GM21367 (cell line): ENCODE data around the gene PSMD13.
"Not testable (repeated sequence)": the region's sequence is repeated elsewhere in the genome, so short reads cannot be mapped to it uniquely, and the experiment has no call there.

ENCODE experiments used
- ATAC-seq: cut with Tn5 transposase; IDR thresholded peaks from one replicate; pipeline ENCODE4 v1.9.1; 2021; ENCODE audit not compliant: unreplicated experiment

PSMD13 gene

DNA sequence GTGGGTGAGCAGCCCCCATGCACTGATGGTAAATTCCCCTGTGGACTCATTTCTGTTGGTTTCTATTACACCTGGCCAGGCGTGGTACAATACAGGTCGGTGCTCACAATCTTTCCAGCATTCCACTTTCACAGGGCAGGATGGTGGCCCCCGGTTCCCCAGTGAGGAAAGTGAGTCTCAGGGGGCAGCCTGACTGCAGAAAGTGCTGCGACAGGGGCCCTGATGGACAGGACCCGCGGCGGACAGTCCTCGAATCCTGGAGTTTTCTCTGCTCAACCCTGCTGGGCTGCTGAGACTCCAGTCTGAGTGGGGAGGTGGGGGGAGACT is 49.1 kb downstream of the PSMD13 start:
- no peak for ATAC-seq

DNA sequence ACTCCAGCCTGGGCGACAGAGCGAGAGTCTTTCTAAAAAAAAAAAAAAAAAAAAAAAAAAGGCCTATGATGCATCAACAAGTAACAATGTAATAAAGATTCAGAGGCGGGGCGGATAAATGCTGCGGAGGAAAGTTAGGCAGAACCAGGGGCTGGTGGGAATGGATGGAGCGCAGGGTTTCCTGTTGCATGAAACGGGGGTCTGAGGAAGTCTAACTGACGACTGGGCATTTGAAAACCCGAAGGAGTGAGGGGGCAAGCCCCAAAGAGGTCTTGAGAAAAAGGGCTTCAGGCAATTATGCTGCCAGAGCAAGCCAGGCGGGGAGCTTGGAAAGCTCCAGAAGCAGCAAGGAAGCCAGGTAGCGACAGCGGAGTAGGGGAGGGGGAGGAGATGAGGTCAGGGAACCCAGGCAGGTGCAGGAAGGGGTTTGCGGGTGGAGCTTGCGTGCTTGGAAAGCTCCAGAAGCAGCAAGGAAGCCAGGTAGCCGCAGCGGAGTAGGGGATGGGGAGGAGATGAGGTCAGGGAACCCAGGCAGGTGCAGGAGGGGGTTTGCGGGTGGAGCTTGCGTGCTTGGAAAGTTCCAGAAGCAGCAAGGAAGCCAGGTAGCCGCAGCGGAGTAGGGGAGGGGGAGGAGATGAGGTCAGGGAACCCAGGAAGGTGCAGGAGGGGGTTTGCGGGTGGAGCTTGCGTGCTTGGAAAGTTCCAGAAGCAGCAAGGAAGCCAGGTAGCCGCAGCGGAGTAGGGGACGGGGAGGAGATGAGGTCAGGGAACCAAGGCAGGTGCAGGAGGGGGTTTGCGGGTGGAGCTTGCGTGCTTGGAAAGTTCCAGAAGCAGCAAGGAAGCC is 50.4 kb downstream of the PSMD13 start:
- not testable (repeated sequence) for ATAC-seq

DNA sequence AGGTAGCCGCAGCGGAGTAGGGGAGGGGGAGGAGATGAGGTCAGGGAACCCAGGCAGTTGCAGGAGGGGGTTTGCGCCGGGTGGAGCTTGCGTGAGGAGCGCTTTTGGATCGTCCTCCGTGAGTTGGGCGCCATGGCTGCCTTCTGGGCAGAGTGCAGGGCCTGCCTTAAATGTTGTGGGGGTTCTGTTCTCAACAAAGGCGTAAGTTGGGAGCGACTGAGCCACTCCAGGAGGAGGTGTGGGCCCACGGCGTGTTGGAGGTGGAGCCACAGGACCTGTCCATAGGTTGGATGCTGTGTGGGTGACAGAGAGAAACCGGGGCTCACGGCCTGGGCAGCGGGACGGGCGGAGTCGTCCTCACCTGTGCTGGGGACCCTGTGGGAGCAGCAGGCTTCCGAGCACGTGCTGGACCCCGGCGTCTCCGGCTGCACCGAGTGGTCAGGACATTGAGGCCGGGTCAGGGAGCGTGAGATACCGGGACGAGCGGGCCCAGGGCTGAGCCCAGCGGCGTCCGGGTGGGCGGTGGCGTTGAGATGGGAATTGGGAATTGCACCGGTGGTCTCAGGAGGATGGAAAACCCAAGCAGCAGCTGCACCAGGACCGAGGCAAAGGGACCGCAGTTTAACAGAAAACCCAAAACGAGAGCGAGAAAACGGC is 51.2 kb downstream of the PSMD13 start:
- ATAC-seq = no peak

DNA sequence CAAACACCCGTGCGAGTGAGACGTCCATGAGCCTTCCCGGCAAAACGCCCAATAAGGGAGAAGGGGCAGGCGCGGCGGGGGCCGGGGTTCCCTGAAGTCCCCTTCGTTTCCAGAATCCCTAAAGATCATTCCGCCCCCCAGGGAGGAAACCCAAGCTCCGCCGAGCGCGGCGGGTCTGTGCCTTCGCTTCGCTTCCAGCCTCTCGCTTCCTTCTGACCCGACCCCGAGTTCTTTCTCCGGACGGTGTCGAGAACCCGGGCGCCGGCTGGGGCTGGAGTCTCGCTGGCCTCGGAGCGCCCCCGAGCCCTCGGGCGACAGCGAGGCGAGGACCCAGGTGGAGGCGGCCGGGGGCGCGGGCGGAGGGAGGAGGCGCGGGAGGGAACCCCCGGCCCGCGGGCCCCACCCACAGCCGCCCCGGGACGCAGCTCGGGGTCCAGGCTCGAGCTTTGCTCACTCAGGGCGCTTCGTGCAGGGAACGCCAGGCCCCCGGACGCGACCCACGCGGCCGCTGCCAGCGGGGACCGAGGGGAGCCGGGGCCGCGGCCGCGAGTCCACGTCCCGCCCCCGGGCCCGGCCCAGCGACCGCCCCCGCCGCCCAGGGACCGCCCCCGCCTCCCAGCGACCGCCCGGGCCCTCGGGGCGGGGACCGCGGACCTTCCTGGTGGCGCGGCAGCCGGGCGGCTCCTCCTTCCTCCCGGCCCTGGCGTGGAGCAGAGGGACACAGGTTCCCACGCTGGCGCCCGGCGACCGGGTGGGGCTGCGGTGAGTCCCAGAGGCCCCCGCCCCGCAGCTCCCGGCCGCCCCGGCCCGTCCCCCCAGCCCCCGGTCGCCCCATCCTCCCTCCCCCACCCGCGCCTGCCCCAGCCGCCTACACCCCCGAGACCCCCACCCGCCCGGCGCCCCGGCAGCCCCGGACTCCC is 52.0 kb downstream of the PSMD13 start, which contains the start of gene PGGHG:
PGGHG (plus strand) TSS at position 649 of the 920 bp plus-strand sequence. CDS start 691 bp downstream, outside the sequence.
- peak; percentile 59 for ATAC-seq

DNA sequence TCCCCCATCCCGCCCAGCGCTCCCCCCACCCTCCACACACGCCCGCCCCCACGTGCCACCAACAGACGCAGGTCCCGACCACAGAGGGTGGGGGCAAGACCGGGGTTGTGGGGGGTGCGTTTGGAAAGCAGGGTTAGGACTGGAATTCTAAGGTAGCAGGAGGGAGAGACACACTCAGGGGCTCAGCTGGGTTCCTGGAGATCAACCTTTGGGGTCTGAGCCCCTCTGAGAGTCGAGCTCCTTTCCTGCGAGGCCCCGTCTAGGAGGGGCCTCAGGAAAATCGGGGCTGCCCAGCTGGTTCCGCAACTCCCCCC is 52.6 kb downstream of the PSMD13 start:
- ATAC-seq = no peak

DNA sequence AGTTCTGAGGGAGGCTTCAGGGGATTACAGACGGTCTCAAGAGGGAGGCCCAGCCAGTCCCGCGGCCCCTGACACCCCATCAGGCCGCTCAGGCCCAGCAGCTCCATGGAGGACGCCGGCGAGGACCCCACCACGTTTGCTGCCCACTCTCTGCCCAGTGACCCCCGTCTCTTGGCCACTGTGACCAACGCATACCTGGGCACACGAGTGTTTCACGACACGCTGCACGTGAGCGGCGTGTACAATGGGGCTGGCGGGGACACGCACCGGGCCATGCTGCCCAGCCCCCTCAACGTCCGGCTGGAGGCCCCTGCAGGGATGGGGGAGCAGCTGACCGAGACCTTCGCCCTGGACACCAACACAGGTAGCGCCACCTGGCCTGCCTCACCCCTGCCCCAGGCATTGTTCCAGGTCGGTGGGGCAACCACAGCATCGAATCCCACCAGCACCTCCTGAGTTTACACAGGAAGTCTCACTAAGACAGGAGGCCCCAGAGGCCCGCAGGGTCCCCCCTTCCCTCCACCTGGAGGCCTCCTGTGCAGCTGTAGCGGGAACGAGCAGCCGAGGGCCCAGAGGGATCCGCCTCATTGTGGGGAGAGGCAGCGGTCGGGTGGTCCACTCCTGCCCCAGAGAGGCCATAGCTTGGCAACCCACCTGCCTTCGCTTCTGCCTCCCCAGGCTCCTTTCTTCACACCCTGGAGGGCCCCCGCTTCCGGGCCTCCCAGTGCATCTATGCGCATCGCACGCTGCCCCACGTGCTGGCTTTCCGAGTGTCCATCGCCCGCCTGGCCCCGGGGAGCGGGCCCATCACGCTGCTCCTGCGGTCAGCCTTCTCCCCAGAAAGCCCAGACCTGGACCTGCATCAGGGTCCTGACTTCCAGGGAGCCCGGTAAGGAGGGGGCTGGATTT is 53.2 kb downstream of the PSMD13 start:
- no peak for ATAC-seq

DNA sequence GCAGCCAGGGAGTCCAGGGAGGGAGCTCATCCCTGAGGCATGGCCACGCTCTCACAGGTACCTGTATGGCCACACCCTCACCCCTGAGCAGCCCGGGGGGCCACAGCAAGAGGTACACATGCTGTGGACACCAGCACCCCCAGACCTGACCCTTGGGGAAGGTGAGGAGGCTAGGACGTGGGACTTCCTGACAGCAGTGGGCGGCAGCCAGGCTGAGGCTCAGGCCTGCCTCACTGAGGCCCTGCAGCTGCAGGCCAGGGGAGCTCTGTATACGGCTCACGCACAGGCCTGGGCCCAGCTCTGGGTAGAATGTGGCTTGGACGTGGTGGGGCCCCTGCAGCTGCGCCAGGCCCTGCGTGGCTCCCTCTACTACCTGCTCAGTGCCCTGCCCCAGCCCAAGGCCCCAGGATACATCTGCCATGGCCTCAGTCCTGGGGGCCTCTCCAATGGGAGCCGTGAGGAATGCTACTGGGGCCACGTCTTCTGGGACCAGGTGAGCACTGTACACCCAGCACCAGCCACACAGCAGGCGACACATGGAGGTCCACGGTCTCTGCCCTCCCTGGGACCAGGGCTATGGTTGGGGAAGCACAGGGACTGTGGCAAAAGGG is 54.0 kb downstream of the PSMD13 start:
- ATAC-seq = no peak

DNA sequence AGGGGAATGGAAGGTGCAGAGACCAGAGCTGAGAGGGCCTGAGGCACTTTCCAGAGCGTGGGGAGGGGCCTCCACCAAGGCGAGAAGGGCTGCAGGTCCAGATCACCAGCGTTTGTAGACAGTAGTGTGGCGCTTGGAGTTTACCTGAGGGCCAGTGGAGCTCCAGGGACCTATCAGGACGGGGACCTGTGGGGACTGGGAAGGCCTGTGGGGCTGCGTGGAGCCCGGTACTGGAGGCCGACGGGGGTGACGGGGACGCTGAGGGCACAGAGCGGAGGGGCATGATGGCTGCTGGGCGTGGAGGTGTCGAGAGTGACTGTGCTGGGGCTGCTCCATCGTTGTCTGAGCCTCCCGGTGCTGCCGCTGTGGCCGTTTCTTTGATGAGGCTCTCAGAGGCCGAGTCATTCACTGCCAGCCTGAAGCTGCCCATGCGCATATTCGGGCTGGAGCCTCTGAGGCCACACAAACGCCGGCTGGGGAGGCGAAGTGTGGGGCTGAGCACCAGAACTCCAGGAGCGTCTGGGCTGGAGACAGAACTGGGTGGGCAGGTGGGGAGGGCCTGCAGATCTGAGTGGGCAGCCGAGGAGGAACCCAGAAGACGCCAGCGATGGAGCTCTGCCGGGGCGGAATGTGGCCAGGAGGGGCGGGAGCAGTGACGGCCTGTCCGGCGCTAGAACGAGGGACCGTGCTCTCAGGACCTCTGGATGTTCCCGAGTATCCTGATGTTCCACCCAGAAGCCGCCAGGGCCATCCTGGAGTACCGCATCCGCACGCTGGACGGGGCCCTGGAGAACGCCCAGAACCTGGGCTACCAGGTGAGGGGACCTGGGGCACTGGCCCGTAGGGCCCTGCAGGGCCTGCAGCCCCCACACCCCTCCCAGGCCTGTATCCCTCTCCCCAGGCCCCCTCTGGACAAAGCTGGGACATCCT is 54.8 kb downstream of the PSMD13 start:
- no peak for ATAC-seq

DNA sequence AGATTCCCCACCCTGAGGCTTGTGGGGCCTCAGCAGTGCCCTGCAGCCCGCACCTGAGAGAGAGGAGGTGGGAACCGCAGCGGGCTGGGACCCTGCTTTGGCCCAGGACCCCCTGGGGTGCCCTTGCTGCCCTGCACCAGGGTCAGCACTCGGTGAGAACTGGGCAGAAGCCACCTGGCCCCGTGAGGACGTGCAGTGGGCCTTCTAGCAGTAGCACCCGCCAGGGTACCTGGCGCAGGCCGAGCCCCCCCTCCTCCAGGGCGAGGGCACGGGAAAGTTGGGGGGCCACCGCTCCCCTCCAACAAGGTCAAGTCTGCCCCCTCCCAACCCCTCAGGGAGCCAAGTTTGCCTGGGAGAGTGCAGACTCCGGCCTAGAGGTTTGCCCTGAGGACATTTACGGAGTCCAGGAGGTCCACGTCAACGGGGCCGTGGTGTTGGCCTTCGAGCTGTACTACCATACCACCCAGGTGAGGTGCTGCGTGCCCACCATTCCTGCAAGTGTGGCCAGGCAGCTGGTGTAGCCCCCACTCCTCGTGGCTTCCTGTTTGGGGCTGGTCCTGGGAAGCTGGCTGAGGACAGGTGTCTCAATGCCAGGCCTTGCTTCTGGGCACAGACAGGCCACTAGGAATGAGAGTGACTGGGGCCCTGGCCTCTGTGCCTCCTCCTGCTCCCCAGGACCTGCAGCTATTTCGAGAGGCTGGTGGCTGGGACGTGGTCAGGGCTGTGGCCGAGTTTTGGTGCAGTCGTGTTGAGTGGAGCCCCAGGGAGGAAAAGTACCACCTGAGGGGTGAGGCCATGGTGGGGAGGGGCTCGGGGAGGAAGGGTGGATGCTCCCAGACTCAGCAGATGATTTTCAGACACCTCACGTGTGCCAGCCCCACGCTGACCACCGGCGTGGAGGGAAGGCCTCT is 55.7 kb downstream of the PSMD13 start:
- no peak for ATAC-seq

DNA sequence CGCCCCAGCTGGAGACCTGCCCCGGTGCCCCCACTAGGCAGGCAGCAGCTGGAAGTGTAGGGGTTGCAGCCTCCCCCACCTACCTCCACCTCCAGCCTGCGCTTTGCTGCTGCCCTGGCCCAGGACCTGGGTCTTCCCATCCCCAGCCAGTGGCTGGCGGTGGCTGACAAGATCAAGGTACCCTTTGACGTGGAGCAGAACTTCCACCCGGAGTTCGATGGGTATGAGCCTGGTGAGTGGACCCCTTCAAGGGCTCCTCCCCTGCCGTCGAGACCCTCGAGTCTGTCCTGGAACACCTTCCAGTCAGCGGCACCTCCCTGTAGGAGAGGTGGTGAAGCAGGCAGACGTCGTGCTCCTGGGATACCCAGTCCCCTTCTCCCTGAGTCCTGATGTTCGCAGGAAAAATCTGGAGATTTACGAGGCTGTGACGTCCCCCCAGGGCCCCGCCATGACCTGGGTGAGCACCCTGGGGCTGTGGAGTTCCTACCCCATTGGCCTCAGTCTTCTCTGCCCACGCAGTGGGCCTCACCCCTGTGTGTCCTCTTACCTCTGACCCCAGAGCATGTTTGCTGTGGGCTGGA is 56.6 kb downstream of the PSMD13 start:
- ATAC-seq = no peak

DNA sequence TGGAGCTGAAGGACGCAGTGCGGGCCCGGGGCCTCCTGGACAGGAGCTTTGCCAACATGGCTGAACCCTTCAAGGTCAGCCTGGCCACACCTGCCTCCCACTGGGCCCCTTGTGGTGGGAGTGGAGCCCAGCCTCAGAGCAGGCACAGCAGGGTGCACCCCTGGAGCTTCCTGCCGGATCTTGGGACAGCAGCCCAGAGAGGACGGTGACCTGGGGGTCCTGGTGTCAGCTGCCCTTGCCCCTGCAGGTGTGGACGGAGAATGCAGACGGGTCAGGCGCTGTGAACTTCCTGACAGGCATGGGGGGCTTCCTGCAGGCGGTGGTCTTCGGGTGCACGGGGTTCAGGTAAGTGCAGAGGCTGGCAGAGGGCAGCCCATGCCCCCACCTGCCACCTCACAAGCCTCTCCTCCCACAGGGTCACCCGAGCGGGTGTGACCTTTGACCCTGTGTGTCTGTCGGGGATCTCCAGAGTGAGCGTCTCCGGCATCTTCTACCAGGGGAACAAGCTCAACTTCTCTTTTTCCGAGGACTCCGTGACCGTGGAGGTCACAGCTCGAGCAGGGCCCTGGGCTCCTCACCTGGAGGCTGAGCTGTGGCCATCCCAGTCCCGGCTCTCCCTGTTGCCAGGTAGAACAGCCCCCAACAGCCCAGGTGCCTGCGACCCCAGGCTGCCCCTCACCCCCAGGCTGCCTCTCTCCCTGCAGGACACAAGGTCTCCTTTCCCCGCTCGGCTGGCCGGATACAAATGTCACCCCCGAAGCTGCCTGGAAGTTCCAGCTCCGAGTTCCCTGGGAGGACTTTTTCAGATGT is 57.3 kb downstream of the PSMD13 start:
- no peak for ATAC-seq

DNA sequence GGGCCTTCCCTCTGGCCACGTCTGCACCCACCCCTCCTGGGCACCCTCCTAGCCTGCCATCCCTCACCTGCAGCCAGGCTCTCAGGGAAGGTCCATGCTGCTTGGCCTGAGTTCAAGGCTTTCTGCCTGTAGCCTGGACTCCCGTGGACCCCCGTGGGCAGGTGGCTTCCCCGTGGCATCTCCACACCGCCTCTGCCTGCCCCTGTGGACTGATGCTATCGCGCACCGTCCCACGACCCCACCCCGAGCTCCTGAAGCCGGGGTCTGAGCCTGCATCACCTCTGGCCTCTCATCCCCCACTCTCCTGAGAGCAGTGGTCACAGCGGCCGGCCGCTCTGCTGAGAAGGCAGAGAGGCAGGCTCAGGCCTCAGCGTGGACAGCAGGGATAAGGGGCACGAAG is 58.0 kb downstream of the PSMD13 start:
- ATAC-seq = no peak

DNA sequence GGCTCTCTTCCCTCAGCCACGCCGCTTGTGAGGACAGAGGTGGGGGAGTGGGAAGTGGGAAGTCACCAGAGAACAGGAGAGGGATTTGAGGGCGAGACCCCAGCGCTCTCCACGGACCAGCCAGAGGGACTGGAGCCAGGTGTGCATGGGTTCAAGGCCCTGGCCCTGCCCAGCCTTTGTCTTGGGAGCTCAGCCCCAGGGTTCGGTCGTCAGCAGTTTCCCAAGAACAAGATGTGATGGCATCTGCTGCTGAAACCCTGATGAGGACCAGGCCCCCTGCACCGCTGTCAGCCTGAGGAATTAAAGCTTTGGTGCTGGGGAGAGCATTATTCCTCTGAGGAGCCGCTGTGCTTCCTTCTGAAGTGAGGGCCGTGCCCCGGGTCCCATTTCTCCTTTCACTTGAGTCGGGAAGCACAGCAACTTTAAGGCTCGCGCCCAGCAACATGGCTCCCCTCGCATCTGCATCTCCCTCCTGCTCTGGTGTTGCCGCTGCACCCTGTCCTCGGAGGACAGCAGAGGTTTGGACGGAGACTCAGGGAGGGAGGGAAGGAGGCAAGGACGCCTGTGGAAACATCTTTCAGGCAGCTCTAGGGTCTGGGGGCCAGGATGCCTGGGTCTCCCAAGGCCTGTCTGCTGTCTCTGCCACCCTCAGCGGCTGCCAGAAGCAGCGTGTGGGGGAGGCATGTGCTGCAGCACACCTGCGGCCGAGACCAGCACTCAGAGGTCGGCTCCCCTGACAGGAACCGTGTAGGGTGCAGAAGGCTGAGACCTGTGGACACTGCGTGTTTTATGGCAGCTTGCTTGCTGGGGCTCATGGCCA is 58.8 kb downstream of the PSMD13 start:
- no peak for ATAC-seq

DNA sequence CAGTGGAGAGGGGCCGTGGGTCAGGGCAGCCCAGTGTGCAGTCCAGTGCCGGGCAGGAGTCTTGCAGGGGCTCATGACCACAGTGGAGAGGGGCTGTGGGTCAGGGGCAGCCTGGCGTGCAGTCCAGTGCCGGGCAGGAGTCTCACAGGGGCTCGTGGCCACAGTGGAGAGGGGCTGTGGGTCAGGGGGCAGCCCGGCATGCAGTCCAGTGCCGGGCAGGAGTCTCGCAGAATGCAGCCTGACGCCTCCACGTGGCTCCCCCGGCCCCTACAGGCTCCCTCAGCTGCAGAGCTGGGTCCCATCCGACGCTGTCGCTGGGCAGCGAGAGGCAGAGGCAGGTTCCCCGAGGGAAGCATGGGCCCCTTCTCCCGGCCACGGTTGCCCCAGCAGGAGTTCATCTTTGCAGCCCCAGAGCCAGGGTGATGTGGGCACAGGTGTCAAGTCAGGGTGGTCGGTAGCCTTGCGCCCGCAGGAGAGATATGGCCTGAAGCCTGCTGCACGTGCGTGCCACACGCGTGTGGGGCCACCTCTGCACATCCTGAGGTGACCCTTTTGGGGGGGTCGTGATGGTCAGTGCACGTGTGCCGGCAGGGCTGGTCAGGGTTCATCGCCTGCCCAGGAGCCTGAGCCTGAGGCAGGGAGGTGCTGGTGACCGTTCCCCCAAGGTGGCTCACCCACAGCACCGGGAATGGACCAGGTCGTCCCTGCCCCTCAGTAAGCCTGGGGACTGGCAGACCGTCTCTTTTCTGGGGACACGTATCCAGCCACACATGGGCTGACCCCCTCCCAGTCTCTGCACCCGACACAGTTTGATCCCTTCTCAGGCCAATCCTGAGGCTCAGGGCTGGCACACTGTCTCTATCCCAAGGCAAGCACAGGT is 59.6 kb downstream of the PSMD13 start:
- no peak for ATAC-seq

DNA sequence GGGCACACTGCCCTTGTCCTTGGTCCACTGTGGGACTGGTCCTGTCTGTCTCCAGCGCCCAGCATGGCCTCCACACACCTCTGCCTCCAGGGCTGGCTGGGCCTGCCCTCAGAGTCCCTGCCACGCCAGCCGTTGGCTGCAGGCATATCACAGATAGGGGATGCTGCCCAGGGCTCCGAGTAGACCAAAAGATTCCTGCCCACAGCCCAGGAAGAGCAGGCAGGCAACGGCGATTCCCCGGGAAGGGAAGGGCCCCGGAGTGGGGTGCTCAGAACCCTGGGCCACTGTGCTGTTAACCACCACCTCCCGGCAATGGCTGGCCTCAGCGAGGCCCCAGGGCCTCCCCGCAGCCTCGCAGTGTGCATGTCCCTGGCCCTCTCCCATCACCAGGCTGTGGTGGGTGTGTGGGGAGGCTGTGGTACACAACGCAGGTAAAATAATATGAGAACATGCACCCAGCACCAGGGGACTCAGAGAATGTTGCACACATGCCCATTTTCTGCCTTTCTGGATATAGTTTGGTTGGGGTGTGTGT is 60.3 kb downstream of the PSMD13 start:
- ATAC-seq = no peak
